NCI-H2196 (cell line): ENCODE measurements around the gene CPO.
"Not testable (repeated sequence)": the region's sequence is repeated elsewhere in the genome, so short reads cannot be mapped to it uniquely, and the experiment has no call there.

ENCODE experiments used
- DNase-seq: peaks from one replicate; lab custom pipeline; 2025; ENCODE audit not compliant: unreplicated experiment; lab: John Stamatoyannopoulos, UW

CPO gene, protein sequence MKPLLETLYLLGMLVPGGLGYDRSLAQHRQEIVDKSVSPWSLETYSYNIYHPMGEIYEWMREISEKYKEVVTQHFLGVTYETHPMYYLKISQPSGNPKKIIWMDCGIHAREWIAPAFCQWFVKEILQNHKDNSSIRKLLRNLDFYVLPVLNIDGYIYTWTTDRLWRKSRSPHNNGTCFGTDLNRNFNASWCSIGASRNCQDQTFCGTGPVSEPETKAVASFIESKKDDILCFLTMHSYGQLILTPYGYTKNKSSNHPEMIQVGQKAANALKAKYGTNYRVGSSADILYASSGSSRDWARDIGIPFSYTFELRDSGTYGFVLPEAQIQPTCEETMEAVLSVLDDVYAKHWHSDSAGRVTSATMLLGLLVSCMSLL

DNA sequence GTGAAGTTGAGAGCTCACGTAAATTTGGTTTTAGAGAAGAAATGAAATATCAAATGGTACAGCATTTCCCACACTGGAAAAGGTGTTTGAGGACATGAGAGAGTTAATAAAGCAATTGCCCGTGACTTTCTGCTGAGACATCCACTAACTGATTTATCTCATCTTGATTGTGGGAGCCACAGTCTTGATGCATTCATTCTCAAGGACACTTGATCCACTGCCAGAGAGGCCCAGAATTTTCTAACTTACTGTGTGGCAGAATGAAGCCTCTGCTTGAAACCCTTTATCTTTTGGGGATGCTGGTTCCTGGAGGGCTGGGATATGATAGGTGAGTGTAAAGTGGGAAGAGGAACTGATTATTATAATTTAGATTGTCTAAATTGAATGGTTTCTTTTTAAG is at the start of gene CPO:
Gene CPO (plus strand): TSS at position 179 of the 400 bp plus-strand sequence. CDS start 82 bp downstream, at position 261.
- no peak for DNase-seq

DNA sequence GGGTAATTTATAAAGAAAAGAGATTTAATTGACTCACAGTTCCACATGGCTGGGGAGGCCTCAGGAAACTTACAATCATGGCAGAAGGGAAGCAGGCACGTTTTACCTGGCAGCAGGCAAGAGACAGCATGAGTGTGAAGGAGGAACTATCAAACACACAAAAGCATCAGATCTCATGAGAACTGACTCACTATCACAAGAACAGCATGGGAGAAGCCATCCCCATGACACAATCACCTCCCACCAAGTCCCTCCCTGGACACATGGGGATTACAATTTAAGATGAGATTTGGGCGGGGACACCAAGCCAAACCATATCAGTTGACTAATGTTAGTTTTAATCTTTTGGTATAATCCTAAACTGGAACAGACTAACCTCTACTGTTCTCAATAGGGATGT is 49.1 kb upstream of the CPO start:
- DNase-seq: no peak

DNA sequence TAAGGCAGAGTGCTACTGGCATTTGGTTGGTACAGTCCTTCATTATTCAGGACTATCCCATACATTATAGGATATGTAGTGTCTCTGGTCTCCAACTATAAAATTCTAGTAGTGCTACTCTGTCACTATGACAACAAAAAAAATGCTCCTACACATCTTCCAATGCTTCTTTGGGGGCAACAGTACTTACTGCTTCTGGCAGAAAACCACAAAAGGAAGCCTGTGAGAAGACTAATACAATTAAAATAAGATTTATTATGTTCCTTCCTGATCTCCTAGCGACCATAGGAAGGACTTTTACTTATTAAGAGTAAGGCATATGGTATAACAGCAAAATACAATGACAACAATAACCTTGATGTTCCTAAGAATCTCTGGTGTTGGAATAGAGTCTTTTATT is 48.4 kb upstream of the CPO start:
- DNase-seq: no peak

DNA sequence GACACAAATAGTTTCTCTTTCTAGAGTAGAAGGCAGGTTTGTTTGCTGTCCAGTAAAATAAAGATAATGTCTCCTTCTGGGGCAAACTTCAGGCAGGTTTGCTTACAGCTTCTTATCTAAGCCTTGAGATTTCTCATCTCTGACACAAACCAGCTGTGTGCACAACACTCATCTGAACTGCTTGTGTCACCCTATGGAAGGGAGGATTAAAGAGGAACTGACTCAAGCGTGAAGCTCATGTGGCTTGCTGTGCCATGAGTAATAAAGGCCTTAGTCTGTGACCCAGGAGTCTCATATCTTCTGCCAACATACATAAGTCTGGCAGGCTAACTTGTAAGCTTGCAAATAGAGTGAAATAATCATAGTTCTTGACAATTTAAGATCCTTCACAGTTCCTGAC is 24.2 kb upstream of the CPO start:
- DNase-seq: no peak

DNA sequence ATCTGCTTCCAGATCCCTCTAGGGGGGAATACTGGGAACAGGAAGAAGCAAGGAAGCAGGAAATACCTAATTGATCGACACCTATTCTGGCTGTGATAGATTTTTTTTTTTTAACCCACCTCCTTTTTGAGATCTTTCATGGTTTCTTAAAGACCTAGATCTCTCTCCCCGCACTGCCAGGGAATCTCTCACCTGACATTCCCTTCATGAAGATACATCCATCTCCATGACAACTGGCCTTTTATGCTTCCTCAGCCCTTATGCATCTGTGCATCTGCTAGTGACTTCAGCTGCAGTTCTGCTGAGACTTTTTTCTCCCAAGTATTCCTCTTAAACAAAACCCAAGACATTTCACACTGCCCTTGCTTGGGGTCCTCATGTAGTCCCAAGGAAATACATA is 21.1 kb upstream of the CPO start:
- DNase-seq: no peak

DNA sequence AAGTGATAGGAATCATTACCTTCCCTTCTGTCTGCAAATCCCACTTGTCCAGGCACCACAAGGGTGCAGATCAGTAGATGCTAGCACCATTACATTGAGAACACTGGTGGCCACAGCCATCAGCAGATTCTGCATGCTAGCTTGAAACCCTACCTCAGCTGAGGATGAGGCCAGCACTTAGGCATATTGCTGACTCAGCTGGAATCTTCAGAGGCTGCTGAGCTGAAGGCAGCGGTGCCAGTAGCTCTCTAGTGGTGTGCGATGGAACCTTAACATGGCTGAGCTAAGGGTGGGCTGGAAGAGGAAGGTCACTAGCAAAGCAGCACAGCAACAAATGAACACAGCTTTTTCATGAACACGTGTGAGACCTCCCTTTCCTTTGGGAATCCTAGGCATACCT is 19.0 kb upstream of the CPO start:
- DNase-seq: no peak

DNA sequence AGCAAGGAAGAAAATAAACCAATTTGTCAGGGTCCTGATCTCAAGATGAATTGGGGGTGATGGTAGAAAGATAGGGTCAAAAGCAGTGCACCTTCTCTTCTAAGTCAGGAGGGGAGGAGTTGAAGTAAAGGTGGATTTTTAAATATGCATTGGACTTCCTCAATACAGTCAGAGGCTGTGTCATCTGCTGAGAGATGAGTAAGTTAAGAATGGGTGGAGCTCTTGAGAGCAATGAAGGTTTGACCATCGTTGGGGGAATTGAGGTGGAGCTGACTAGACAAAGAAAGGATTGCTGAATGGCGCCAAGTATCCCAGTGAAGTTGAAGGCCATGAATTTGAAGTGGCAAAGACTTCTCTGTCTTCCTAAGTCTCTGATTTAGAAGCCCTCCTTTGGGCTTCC is 18.4 kb upstream of the CPO start:
- no peak for DNase-seq

DNA sequence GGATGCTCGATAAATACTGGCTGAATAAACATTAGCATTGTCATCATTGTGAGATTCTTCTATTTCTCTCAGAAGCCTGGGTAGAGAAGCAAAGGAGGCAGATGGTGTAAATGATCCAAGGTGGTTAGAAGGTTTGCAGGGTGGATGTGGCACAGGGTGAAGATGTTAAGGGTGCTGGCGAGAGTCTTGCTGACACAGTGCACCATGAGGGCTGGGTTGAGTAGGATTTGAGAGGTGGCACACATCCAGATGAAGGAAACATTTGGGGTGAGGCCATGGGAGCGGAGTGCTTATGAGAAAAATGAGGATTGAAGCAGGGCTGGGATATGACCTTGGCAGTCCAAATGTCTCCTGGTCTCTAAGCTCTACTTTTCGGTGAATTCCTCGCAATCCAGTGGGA is 17.8 kb upstream of the CPO start:
- no peak for DNase-seq

DNA sequence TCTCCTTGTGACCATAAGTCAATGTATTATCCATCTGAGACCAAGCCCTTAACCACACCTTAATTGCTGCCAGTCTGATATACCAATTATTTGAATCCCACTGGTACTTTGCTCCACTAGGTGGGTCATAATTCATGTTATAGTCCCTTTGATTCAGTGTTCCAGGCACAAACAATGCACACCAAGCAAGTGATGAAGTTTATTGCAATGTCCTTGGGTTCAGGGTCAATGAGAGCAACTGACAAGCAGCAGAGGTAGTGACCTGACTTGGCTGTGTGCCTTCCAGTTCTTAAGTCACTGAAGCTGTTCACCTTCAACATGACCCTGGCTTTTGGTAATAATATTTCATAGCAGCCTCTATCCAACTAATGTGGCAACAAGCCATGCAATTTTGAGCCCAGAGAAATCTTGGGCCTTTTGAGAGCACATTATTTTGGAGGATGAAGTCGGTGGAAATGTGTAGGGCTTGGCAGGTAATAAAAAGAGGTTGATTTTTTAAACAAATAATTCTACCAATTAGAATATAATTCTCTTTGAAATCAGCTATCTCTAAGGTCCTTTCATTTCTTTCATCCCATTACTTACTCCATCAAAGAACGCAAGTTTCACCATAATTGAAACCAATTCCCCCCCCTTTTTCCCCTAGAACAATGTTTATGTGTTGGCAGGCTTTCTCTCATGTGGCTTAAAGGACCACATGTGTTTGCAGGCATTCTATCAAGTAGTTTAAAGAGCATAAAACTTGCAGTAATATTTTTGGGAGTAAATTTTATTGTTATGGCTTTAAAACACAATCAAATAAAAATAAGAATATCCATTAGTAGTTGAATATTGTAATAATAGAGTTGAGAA is 3.1 kb upstream of the CPO start:
- DNase-seq: no peak

DNA sequence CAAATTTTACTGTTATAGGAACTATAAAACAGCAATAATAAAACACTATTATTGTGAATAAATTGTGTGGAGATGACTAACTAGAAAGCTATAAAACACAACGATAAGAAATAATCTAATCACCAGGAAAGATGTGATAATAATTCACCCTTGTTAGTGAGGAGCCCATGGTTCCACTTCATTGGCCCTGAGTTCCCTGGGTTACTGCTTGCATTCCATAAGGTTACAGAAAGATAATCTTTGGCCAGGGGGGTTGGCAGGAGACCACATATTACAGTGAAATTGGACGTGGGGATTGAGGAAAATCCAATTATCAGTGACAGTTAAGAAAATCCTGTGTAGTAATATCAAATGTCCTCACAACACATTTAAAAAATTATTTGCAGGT is 2.5 kb upstream of the CPO start:
- no peak for DNase-seq

DNA sequence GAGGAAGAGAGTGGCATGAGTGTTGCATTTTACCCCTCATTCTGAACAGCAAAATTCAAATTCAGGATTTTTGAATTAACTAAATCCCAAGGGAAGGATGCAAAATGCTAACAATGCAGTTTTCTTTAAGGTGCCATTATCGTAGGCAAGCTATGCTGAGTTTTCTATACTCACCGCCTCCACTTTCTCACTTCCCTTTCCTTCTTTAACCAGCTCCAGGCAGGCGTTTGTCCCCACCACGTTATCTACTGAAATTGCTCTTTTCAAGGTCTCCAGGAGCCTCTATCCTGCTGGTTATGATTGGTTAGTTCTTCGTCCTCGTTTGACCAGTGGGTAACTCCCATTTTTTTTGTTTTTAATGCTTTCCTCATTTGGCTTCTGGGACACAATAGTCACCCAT is 1.8 kb upstream of the CPO start:
- no peak for DNase-seq

DNA sequence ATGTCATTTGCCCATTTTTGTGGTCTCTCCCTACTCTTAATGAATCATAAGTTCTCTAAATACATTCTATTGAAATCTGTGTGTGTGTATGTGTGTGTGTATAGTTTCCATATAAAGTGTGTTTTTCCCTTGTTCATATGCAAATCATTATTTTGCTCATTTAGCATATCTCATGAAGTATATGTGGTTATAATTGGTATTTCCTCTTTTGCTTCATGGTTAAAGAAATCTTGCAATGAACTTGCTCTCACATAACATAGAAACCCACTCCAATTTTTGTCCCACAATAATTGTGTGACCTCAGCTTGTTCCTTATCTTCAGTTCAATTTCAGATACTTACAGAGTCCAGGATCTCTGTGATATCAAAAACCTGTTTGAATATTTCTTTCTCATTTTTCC is 1.2 kb downstream of the CPO start:
- DNase-seq: no peak

DNA sequence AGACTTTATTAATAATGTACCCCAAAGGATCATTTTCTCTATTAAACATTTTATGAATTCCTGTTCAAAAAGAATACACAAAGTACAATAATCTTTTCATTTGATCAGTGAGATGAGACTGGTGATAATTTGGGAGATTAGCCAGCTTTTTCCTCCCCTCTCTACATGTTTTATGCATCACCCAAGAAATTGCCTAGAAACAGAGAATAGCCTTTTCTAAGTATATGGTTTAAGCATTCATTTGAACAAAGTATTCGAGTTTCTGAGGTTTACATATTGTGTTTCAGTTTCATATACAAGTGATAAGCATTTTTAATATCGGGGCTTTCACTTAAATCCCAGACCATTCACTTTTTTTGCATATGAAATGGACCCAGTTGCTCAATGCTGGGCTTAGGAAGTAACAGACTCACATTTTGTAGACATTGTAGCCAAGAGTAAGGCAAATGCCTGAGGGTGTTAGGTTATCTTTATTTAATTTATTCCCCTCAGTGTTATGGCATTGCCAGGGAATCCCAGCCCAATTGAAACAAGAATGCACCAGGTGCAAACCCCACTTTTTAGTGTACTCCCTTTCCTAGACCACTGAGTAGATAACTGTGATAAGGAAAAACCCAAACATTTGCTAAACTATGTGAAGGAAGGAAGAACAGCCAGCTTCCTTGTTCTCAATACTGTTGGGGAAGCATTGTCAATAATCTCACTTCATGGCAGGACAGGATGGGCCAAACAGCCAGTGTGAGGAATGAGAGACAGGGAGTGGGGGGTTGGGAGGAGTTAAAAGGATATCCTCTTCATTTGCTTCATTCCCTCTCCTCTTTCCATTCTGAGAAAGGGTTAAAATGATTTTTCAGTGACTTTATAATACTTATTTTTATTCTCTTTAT is 3.5 kb downstream of the CPO start:
- DNase-seq: no peak

DNA sequence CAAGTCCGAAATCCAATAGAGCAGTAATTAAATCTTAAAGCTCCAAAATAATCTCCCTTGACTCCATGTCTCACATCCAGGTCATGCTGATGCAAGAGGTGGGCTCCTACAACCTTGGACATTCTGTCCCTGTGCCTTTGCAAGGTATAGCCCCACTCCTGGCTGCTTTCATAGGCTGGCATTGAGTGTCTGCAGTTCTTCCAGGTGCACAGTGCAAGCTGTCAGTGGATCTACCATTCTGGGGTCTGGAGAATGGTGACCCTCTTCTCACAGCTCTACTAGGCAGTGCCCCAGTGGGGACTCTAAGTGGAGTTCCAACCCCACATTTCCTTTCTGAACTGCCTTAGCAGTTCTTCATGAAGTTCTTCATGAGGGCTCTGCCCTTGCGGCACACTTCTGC is 14.1 kb downstream of the CPO start:
- DNase-seq: not testable (repeated sequence)

DNA sequence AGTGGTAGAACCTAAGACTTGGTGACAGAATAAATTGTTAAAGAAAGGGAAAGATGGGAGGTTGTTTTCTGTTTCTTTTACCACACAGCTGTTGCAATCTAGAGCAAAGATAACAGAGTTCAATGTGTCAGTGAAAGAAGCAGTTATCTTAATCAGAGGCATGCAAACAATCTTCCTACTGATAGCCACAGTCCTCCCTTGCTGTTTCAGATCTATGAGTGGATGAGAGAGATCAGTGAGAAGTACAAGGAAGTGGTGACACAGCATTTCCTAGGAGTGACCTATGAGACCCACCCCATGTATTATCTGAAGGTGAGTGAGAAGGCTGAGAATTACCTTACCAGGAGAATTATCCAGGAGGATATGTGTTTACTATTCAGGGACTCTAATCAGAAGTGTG is 15.9 kb downstream of the CPO start:
- no peak for DNase-seq

DNA sequence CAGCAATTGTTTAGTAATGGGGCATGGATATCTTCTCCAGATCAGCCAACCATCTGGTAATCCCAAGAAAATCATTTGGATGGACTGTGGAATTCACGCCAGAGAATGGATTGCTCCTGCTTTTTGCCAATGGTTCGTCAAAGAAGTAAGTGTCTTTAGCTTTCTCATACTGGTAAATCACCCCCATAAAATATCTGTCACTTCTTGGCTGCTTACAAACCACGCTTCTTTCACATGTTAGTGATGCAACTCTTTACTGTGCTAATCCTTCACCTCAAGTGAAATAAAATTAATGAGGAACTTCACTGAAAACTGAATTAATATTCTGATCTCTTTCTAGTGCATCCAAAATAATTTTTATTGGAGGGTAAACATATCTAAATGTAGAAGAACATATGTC is 18.9 kb downstream of the CPO start:
- DNase-seq: no peak

DNA sequence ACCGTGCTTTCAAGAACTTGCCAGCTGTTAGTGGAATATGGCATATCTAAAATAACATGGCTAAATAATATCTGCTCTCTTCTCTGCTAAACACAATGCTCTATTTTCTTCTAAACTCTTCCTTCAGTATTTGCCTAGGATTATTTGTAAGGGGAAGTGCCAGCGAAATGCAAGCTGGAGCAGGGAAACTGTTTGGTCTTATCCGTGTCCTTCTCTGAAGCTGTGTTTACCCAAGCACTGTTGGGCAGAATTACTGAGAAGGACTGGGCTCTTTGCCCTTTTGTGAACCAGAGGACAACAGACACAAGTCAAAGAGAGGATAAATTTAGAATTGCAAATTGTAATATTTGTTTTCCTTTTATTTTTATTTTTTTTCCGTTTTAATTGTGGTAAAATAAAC is 23.6 kb downstream of the CPO start:
- DNase-seq: peak; percentile 24

DNA sequence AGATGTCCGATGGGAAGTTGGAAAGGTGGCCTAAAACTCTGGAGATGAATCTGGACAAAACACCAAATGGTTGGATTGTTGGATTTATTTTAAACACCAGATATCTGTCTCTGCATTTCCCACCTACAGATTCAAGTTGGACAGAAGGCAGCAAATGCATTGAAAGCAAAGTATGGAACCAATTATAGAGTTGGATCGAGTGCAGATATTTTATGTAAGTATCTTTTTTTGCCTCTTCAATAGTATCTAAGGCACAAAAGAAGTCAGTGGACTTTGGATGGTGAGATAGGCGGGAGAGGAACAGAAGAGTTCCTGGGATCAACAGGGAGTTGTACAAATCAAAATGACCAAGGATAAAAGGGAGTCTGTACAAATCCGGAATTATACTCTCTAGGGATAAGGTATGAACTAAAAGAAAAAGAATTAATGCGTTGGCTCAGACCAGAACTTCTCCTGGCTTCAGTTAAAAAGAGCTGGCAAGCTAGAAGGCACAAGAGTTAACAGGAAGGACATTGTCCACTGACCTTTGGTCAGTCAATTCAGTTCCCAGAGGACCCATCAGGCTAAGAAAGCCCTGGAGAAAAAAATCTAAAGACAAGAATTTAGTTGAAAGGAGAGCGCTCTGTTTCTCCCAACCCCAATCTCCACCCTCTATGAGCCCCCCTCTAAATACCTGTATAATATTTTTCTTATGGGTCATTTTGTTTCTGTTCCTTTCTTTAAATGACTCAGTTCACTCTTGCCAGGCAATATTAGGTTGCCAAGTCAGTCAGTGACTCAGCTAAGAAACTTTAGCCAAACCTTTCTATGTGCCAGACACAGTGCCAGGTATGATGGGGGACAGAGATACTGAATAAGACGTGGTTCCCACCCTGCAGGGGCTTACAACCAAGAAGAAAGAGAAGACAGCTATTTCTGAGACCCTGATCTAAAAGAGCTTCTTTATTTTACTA is 29.1 kb downstream of the CPO start:
- no peak for DNase-seq

DNA sequence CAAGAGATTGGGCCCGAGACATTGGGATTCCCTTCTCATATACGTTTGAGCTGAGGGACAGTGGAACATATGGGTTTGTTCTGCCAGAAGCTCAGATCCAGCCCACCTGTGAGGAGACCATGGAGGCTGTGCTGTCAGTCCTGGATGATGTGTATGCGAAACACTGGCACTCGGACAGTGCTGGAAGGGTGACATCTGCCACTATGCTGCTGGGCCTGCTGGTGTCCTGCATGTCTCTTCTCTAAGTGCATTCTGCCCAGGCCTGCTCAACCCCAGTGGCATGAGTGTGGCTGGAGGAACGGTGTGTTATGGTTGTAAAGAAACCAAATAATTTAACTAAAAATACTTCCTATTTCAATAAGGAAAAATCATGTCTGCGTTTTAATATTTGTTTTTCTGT is 29.9 kb downstream of the CPO start:
- DNase-seq: no peak

DNA sequence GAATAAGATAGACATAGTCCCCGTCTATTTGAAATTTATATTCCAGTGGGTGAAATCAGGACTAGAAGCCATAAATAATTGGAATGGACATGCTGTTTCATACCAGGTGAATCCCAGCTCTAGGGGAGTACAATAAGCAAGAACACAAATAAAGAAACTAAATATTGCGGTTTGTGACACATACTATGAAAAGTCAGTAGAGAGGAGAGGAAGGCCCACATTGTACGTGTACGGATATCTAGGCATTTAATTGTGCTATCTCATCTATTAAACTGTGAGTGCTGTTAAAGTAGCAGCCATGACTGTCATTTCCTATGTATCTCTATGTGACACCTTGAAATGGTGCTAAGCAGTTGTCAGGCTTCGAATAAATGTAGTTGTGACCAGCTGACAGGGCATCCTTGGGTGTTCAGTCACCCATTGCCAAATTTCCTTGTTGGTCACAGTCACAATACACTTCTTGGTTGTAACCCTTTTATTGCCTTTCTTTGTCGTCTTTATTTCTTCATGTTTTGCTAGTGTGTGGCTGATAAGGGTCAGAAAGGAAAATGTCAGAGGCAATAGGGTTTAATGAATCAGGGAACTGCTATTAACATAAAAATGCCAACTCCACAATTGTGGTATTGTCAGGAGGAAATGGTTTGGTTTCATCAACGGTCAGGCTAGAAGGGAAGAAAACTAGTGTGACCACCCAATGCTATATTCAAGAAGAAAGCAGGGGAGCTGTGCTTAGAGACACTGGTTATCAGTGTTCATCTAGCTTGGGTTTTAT is 31.5 kb downstream of the CPO start:
- no peak for DNase-seq
